K562 (cell line): ENCODE results near the gene ARHGAP22. TPM values are rescaled to one million over a fixed set of nuclear protein-coding genes. Genes with fewer than 3 reads are reported as not detected.

Source experiments
- ATAC-seq: fragments of 200-7000 bp; cut with Tn5 transposase; 3 replicates; pipeline ENCODE4 v1.9.1; 2020; ENCODE audit warnings: moderate library complexity
- BruUV-seq: library from RNA; stranded (reverse); fragments of 400-500 nt; replicated peaks from 2 replicates; lab custom pipeline; 2021; lab: Mats Ljungman, UMichigan
- CTCF ChIA-PET: fragments of 300-600 bp; formaldehyde crosslinking; extraction: SDS; loops from one replicate; lab custom pipeline; 2021; ENCODE audit warnings: low intra/inter-chr PET ratio; lab: Yijun Ruan, JAX
- POLR2A ChIA-PET: fragments of 300-600, 350-650 bp; sonication (Branson Sonifier 250); formaldehyde crosslinking; extraction: SDS; loops from one replicate; lab custom pipeline; 2021; ENCODE audit warnings: antibody characterized with exemption, inconsistent platforms; lab: Yijun Ruan, JAX
- DNase-seq, 4 experiments: peaks; one replicate each; pipeline versions ENCODE4 v3.0.0 to v3.0.0-alpha.2; 2011 to 2018; ENCODE audit warnings: low spot score in 3 of 4, mixed read lengths in 3 of 4; ENCODE audit errors: extremely low read depth in 1 of 4
- FAIRE-seq: peaks from 2 replicates; lab custom pipeline; 2011; peaks lifted over from hg19 to GRCh38; lab: Jason Lieb, UNC
- H2AFZ ChIP-seq: 2 replicates; pipeline ENCODE4 v1.6.0; 2011; ENCODE audit warnings: low read depth, low read length, control low read depth, inconsistent platforms
- H3K27ac ChIP-seq: fragments of 200-600 bp; 3 replicates; pipeline ENCODE4 v1.8.0; 2011; ENCODE audit warnings: low read depth, mild to moderate bottlenecking, control low read depth, inconsistent platforms, low read length, moderate library complexity, mixed read lengths; ENCODE audit errors: extremely low read depth
- H3K27me3 ChIP-seq, 2 experiments: fragments of 300-600 bp in 1 of 2; 2 replicates in 1 of 2; 3 replicates in 1 of 2; pipeline versions ENCODE4 v1.6.0 to v1.8.0; 2011; ENCODE audit warnings: inconsistent platforms in 2 of 2, low read length in 2 of 2, mild to moderate bottlenecking in 1 of 2, mixed read lengths in 1 of 2, moderate library complexity in 1 of 2; ENCODE audit not compliant: control insufficient read depth in 2 of 2, insufficient read depth in 2 of 2
- H3K36me3 ChIP-seq: fragments of 300-600 bp; 3 replicates; pipeline ENCODE4 v1.8.0; 2011; ENCODE audit warnings: mild to moderate bottlenecking, low read length, inconsistent platforms; ENCODE audit not compliant: control insufficient read depth, insufficient read depth
- H3K4me1 ChIP-seq, 2 experiments: fragments of 200-600 bp in 1 of 2; replicated peaks in 1 of 2; 2 replicates in 1 of 2; 3 replicates in 1 of 2; pipeline versions ENCODE4 v1.5.1 to v1.8.0; 2011; ENCODE audit warnings: inconsistent platforms in 2 of 2, low read length in 2 of 2, mild to moderate bottlenecking in 1 of 2, mixed read lengths in 1 of 2, moderate library complexity in 1 of 2; ENCODE audit not compliant: control insufficient read depth in 2 of 2, insufficient read depth in 2 of 2
- H3K4me2 ChIP-seq: 2 replicates; pipeline ENCODE4 v1.6.1; 2011; ENCODE audit warnings: low read length, control low read depth, inconsistent platforms, mixed read lengths; ENCODE audit not compliant: insufficient read depth
- H3K4me3 ChIP-seq: fragments of 200-600 bp; sonication (generic), shearing (Covaris generic); 2 replicates; pipeline ENCODE4 v1.5.1; 2016; ENCODE audit warnings: control low read depth, inconsistent platforms
- H3K79me2 ChIP-seq: fragments of 200-600 bp; 3 replicates; pipeline ENCODE4 v1.8.0; 2011; ENCODE audit warnings: low read length, inconsistent platforms; ENCODE audit not compliant: control insufficient read depth, insufficient read depth
- H3K9ac ChIP-seq, 2 experiments: 2 replicates each; pipeline versions ENCODE4 v1.6.0 to v1.6.1; 2011; ENCODE audit warnings: low read depth in 2 of 2, low read length in 2 of 2, control low read depth in 1 of 2, inconsistent platforms in 1 of 2, mild to moderate bottlenecking in 1 of 2, mixed read lengths in 1 of 2; ENCODE audit not compliant: insufficient read depth in 1 of 2
- H3K9me1 ChIP-seq: one replicate; pipeline ENCODE4 v1.6.0; 2011; ENCODE audit warnings: inconsistent platforms, mild to moderate bottlenecking, low read length, moderate library complexity; ENCODE audit not compliant: control insufficient read depth, insufficient read depth
- H3K9me3 ChIP-seq: replicated peaks from 2 replicates; pipeline ENCODE4 v1.5.1; 2011; ENCODE audit warnings: low read depth, low read length, inconsistent platforms; ENCODE audit not compliant: control insufficient read depth, insufficient read depth
- H4K20me1 ChIP-seq: replicated peaks from 2 replicates; pipeline ENCODE4 v1.6.1; 2011; ENCODE audit warnings: low read length, inconsistent platforms, mixed read lengths; ENCODE audit not compliant: control insufficient read depth, insufficient read depth
- DMBX1 ChIP-seq: fragments of 250-450 bp; sonication (Bioruptor Pico); IDR thresholded peaks from 2 replicates; pipeline ENCODE4 v1.8.0; 2022; ENCODE audit warnings: inconsistent platforms, mild to moderate bottlenecking, moderate library complexity, borderline replicate concordance
- ZNF311 ChIP-seq: fragments of 250-450 bp; sonication (Bioruptor Pico); IDR thresholded peaks from 2 replicates; pipeline ENCODE4 v1.4.0; 2020; ENCODE audit warnings: mild to moderate bottlenecking, moderate library complexity
- ZNF592 ChIP-seq: fragments of 450-650 bp; IDR thresholded peaks from 2 replicates; pipeline ENCODE4 v1.6.1; 2017; ENCODE audit warnings: antibody characterized with exemption, mild to moderate bottlenecking
- ZNF717 ChIP-seq: fragments of 250-450 bp; sonication (Bioruptor Pico); IDR thresholded peaks from 2 replicates; pipeline ENCODE4 v1.5.0; 2021
- whole genome bisulfite sequencing: fragments of 100-300 bp; shearing (Covaris generic); methylation state at CpG from one replicate; pipeline ENCODE4 v1.1.6; 2016; ENCODE audit warnings: low coverage, mixed read lengths; ENCODE audit not compliant: insufficient coverage; ENCODE audit errors: missing lambda C conversion rate; 5-methylcytosine and 5-hydroxymethylcytosine counted together
- in situ Hi-C: fragments of 300-500 bp; cut with MboI; formaldehyde crosslinking; loops from 4 replicates; pipeline ENCODE4 v1.15.0; 2018; ENCODE audit warnings: inconsistent platforms, mixed read lengths
- intact Hi-C: fragments of 100-400 bp; cut with micrococcal nuclease; formaldehyde crosslinking; loops from 2 replicates; pipeline ENCODE4 v1.14.2; 2022
- polyA plus RNA-seq, 8 experiments: library from polyadenylated mRNA; depleted of rRNA in 4 of 8; stranded (reverse) in 5 of 8; unstranded in 3 of 8; fragments of >200 nt; fragmentation: Nextera tagmentation in 2 of 8; fragmentation: Illumina TruSeq in 1 of 8; extraction: Ambion mirVana in 2 of 8; extraction: Trizol in 1 of 8; gene quantifications; 2 replicates each; pipeline versions ENCODE4 v1.2.1 to v1.2.3, GENCODE V29; 2011 to 2014; ENCODE audit warnings: inconsistent platforms in 1 of 8, missing spikeins in 1 of 8
- total RNA-seq, 7 experiments: library from RNA; depleted of rRNA in 6 of 7; stranded (reverse); fragments of >200 nt in 6 of 7; fragmentation: Illumina TruSeq in 2 of 7; extraction: Trizol in 2 of 7; gene quantifications; 2 replicates each; pipeline versions ENCODE4 v1.2.1 to v1.2.3, GENCODE V29; 2011 to 2021; ENCODE audit warnings: low replicate concordance in 1 of 7

ARHGAP22 gene
- total and polyA plus RNA-seq, 9 of the 15 experiments (the other 6 are each of a cell fraction or from before 2014, with no cell fraction given): 1.3 to 28.1 (median 12.7) TPM

DNA sequence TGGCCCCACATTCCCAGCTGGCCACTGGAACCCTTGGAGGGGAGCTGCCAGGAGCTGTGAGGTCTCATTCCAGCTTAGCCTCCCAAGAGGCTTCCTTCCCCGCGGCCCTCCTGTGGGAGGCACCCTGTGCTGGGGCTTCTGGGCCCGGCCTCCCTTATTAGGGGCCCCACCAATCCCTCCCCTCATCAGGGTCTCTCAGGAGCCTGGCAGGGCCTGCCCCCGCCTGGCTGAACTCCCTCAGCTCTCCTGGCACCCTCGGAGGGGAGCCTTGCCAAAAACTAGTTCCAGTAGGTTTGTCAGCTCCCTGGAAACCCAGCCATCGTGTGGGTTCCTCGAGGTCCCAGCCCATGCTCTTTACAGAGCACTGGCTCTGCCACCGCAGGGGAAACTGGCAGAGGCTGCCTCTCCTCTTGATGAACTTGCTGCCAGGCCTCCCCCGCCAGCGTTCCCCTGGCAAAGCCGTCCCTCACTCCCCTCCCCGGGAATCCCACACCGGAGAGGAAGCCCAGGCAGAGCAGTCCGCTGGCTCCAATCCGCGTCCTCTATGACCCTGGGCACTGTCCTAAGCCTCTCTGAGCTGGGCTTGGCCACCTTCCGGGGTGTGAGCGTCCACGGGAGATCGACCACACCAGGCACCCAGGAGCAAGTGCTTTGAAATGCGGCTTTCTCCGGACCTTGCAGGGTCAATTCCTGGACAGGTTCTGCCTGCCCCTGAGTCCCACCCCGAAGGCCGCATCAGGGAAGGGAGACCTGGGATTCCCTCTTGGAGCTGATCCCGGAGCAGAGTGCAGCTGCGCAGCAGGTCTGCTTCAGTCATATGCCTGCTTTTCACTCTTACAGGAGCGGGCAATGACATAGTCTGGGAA is 139.8 kb downstream of the ARHGAP22 start:
- H3K9me3 ChIP-seq: no peaks in the 10 kb centered on the region
- no peak overlapping the region for H2AFZ ChIP-seq
- peaks cover 66% of the 10 kb centered on the region for H3K79me2 ChIP-seq
- no peaks in the 10 kb centered on the region for H4K20me1 ChIP-seq
- FAIRE-seq (no peak), ATAC-seq (no peak), DNase-seq (no peak)
- H3K4me3 ChIP-seq: no peak overlapping the region
- POLR2A ChIA-PET: interaction anchor here (0.5 to 1.1 kb wide), 3 partner anchors 8 to 16 kb away, joined by 3 read pairs; no protein-coding TSS in a partner anchor
- in situ Hi-C loops: no loop called here
- H3K9ac ChIP-seq: peak overlapping the region; percentile 10 to 76; a peak in 3 of 4 replicates
- H3K4me1 ChIP-seq: peaks cover 76 to 82% of the 10 kb centered on the region in 2 experiments
- H3K36me3 ChIP-seq: peaks cover 22% of the 10 kb centered on the region
- peak overlapping the region; percentile 55 for H3K27ac ChIP-seq
- CTCF ChIA-PET: interaction anchor here (0.5 kb wide), 1 partner anchor 126 kb away, joined by 3 read pairs; no protein-coding TSS in a partner anchor
- H3K27me3 ChIP-seq: no peaks in the 10 kb centered on the region; a peak in 1 of 5 replicates
- peak; percentile 48; the same call in 1 of the 2 replicates for TF ChIP-seq DMBX1 (CRISPR knock-in tag)
- TF ChIP-seq ZNF311 (CRISPR knock-in tag): peak; percentile 17; the same call in 1 of the 2 replicates
- no peak for TF ChIP-seq ZNF717
- TF ChIP-seq ZNF592: 0 out of 2 replicates have a peak, but pooled peaks have one; percentile 18
- intact Hi-C loops: no loop called here
- 85% methylated on average over 26 of the region's 27 CpGs for WGBS
- H3K9me1 ChIP-seq: no peaks in the 10 kb centered on the region
- no TSS peak for BruUV-seq
- H3K4me2 ChIP-seq: no peak overlapping the region
